T47D (cell line): Measurements from ENCODE around the gene SCGB1A1.

Experiments
- DNase-seq, 2 experiments: peaks; one replicate each; pipeline versions ENCODE4 v3.0.0 to v3.0.0-alpha.2; 2011 to 2012; ENCODE audit warnings: low read depth in 1 of 2, low spot score in 1 of 2
- JUND ChIP-seq: IDR thresholded peaks from 2 replicates; pipeline ENCODE4 v1.6.1; 2012; ENCODE audit warnings: low read depth
- in situ Hi-C: cut with HindIII; loops from 2 replicates; pipeline ENCODE4 v1.10.0; 2016; ENCODE audit warnings: low sequenced_read_pairs, low pct_unique_long_range_greater_than_20kb

Gene SCGB1A1

DNA sequence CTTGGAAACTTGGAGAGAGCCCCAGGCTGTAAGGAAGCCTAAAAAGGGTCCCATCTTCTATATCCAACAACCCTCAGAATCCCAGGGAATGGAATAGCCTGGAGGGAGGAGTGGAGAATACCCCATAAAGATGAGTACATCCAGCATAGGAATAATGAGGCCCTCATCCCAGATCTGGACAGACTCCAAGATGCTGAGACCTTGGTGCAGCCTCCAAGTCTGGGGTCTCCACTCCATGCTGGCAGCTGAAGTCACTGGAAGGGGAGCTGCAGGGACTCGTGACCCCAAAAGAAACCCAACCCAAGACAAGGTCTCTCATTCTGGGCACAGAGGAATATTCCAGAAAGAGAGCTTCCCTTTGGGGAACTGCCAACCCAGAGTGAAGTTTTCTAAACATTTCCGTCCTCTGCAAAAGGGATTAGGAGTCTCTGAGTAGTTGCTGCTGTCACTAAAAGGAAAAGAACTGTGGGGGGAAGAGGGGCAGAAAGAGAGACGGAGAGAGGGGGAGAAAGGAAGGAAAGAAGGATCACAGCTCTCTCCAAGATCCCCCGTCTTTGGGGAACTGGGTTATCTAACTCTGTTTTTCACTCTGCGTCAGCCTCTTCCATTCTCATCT is 589 bp downstream of the SCGB1A1 start:
- no peak for DNase-seq
- TF ChIP-seq JUND = no peak
- in situ Hi-C loops = no loop called here

GRCh38 chr11:62419943-62420342 is 1.1 kb downstream of the SCGB1A1 start:
- in situ Hi-C loops = no loop called here
- no peak for DNase-seq

GRCh38 chr11:62420882-62421281 is 2.0 kb downstream of the SCGB1A1 start:
- TF ChIP-seq JUND = no peak
- no peak for DNase-seq
- in situ Hi-C loops = no loop called here

More at GRCh38 chr11:62419943-62420342, 1.1 kb downstream of the SCGB1A1 start:
- no peak for TF ChIP-seq JUND

DNA sequence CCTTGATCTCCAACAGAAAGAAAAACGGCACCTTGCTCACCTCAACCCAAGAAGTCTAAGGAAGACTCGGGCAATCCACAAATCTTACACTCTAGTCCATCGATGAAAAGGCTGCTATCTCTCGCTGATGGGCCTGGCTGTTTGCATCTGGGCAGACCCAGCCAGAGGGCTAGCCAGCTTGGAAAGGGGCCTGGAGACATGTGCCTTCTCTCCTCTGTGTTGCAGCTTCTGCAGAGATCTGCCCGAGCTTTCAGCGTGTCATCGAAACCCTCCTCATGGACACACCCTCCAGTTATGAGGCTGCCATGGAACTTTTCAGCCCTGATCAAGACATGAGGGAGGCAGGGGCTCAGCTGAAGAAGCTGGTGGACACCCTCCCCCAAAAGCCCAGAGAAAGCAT is 3.2 kb downstream of the SCGB1A1 start:
- in situ Hi-C loops = no loop called here
- no peak for DNase-seq
- TF ChIP-seq JUND = no peak

GRCh38 chr11:62423012-62423411 is 4.2 kb downstream of the SCGB1A1 start:
- no peak for TF ChIP-seq JUND
- DNase-seq = no peak
- in situ Hi-C loops = no loop called here

- in situ Hi-C loops = no loop called here
- no peak for DNase-seq
Measured at GRCh38 chr11:62427630-62428233, 8.9 kb downstream of the SCGB1A1 start.

GRCh38 chr11:62428871-62429560 is 10.2 kb downstream of the SCGB1A1 start:
- in situ Hi-C loops = no loop called here
- TF ChIP-seq JUND = no peak
- DNase-seq = no peak

More at GRCh38 chr11:62427630-62428233, 8.9 kb downstream of the SCGB1A1 start:
- no peak for TF ChIP-seq JUND

- TF ChIP-seq JUND = no peak
- in situ Hi-C loops = no loop called here
- DNase-seq = no peak
Measured at GRCh38 chr11:62430425-62430824, 11.6 kb downstream of the SCGB1A1 start.

GRCh38 chr11:62431171-62431901 is 12.5 kb downstream of the SCGB1A1 start:
- no peak for DNase-seq
- no peak for TF ChIP-seq JUND
- in situ Hi-C loops = no loop called here

DNA sequence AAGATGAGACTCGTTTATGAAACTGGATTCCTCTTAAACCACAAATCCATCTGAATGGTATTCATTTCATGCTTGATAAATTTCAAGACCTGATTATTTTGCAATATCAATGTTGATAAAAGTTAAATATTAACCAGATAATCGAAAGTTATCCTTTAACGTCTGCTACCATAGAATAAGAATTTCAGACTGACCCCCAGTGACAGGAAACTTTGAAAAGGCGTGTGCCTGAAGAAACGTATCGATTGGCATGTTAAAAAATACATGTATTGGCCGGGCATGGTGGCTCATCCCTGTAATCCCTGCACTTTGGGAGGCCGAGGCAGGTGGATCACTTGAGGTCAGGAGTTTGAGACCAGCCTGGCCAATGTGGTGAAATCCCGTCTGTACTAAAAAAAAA is 13.9 kb downstream of the SCGB1A1 start:
- no peak for DNase-seq
- no peak for TF ChIP-seq JUND
- in situ Hi-C loops = no loop called here

- no peak for DNase-seq
- in situ Hi-C loops = no loop called here
- no peak for TF ChIP-seq JUND
Measured at GRCh38 chr11:62433141-62433903, 14.5 kb downstream of the SCGB1A1 start.

DNA sequence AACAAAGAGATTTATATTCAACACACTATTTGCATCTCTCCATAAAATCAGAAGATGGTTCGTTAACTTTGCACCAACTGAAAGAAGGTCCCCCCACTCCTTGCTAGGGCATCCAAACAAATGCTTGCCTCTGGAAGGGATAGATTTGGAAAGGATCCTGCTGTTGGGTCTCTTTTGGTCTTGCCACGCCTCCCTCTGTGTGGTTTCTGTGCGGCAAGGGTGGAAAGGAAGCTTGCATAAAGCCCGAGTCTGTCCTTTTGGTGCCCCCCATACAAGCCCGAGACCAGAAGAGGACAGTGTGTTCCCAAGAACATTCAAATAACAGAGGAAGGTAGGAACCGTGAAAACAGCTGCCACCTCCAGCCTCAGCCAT is 15.1 kb downstream of the SCGB1A1 start:
- DNase-seq = no peak
- in situ Hi-C loops = no loop called here
- no peak for TF ChIP-seq JUND
